Measurements from ENCODE around the gene IFNAR2.
"Not testable (repeated sequence)": the region's sequence is repeated elsewhere in the genome, so short reads cannot be mapped to it uniquely, and the experiment has no call there.

IFNAR2 gene

DNA sequence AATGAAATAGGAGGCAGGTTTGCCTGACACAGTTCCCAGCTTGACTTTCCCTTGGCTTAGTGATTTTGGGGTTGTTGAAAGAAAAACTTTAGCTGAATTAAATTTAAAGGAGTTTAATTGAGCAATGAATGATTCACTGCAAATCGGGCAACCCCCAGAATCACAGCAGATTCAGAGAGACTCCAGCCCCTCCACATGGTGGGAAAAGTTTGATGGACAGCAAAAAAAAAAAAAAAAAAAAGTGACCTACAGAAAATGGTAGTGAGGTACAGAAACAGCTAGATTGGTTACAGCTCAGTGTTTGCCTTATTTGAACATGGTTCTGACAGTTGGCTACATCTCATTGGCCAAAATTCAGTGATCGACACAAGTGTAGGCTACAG is 12.6 kb upstream of the IFNAR2 start:
- DNase-seq = no peak

- no peak for DNase-seq
Measured at GRCh38 chr21:33219300-33219699, 10.4 kb upstream of the IFNAR2 start.

GRCh38 chr21:33219954-33220353 is 9.8 kb upstream of the IFNAR2 start:
- DNase-seq = no peak

DNA sequence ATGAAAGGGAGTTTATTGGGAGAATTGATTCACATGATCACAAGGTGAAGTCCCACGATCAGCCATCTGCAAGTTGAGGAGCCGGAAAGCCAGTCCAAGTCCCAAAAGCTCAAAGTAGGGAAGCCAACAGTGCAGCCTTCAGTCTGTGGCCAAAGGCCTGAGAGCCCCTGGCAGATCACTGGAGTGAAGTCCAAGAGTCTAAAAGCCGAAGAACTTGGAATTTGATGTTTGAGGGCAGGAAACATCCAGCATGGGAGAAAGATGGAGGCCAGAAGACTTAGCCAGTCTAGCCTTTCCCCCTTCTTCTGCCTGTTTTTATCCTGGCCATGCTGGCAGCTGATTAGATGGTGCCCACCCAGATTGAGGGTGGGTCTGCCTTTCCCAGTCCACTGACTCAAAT is 4.4 kb upstream of the IFNAR2 start:
- not testable (repeated sequence) for DNase-seq

DNA sequence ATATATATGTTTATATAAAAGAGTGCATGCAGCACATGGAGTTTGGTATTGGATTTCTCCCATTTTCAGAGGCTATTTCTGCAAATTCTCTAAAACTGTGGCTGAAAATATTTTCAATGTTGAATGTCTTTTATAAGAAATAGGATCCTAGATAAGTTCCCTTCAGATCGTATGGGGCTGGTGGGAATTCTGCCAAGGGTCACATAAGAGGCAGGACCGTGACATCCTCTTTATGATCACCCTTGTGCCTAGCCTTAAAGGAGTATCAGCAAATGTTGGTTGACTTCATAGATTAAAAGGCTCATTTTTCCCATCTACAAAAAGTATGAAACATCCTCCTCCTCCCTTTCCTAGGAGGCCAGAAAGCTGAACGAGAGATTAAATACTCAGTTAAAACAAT is 1.3 kb upstream of the IFNAR2 start:
- no peak for DNase-seq

- peak; percentile 43 for DNase-seq
Measured at GRCh38 chr21:33229099-33229783, 497 bp upstream of the IFNAR2 start.

DNA sequence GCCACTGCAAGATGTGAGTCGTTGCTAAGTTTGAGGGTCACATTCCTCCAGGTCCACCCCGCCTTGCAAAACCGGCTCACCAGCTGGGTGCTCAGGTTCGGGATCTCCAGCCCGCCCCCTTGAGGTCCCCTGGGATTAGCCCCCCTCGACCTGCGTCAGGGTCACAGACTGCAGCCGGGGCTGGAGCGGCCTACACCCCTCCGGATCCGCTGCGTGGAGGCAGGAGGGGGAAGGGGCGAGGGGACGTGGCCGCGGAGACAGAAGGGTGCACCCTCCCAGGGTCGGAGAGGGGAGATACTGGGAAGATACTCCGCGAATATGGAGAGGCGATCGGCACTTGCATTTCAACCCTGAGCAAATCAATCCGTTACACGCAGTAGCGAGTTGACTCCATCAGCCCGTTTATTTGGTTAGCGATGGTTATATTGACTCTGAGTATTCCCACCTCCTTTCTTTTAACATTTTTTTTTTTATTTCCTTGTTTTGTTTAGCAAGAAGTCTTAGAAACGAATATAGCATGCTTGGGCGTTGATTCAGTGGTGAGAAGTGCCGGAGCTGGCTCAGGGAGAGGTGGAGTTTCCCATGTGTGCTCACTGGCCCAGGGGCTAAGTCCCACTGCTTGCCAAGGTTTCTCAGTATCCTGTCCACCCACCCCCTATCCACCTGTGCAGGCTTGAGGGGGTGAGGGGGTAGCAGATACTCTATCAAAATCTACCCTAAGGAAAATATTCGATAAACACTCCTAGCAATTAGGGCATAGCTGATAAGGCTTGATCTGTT is 997 bp downstream of the IFNAR2 start:
- no peak for DNase-seq

DNA sequence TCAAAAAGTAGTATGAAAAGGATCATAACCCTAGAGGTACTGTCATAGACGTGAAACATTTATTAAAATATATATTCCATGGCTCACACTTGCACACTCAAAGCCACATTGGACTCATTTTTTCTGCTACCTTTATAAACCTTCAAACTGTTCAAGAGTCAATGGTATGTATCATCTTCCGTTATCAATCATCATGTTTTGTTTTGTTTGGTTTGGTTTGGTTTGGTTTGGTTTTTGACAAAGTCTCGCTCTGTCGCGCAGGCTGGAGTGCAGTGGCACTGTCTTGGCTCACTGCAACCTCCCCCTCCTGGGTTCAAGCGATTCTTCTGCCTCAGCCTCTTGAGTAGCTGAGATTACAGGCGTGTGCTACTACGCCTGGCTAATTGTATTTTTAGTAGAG is 1.8 kb downstream of the IFNAR2 start:
- DNase-seq = no peak

GRCh38 chr21:33232291-33233034 is 2.7 kb downstream of the IFNAR2 start:
- no peak for DNase-seq

DNA sequence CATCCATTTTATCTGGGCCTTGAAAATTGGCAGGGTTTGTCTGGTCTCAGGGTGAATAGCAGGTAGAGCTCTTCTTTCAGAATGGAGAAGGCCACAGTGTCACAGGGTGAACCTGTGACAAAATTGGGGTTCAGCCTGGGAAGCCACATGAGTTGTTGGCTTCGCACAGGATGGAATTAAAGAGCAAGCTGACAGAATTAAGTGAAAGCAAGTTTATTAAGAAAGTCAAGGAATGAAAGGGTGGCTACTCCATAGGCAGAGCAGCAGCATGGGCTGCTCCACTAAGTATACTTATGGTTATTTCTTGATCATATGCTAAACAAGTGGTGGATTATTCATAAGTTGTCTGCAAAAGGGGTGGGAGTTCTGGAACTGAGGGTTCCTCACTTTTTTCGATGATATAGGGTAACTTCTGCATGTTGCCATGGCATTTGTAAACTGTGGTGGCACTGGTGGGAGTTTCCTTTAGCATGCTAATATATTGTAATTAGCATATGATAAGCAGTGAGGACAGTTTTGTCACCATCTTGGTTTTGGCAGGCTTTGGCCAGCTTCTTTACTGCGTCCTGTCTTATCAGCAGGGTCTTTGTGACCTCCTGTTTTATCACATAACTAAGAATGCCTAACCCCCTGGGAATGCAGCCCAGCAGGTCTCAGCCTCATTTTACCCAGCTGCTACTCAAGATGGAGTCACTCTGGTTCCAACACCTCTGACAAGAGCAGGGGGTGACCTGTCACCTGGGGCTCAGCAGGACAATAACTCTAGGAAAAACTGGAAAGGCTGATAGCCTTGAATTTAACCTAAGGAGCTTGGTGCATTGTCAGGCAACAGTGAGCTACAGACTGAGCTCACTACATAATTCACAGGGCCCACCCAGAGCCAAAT is 5.1 kb downstream of the IFNAR2 start:
- no peak for DNase-seq

- no peak for DNase-seq
Measured at GRCh38 chr21:33236013-33236686, 6.4 kb downstream of the IFNAR2 start.

- no peak for DNase-seq
Measured at GRCh38 chr21:33236766-33237165, 7.0 kb downstream of the IFNAR2 start.

- no peak for DNase-seq
Measured at GRCh38 chr21:33237486-33237885, 7.7 kb downstream of the IFNAR2 start.

DNA sequence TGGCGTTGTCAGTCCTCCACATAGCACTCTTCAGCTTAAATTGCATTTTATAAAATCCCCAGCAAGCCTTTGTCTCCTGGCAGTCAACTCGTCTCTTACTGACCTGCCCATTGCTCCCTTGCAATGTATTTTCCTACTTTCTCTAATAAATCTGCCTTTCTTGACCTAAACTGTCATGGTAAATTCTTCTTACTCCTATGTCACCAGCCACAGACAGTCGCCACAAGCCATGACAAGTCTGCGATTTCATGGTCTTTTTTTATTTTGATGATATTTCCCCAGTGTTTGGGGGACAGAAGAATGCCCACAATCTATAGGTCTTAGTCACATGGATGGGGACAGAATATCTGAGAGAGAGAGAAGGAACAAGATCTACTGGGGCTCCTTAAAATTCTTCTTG is 8.4 kb downstream of the IFNAR2 start:
- DNase-seq = no peak

- DNase-seq = no peak
Measured at GRCh38 chr21:33238565-33239255, 9.0 kb downstream of the IFNAR2 start.

DNA sequence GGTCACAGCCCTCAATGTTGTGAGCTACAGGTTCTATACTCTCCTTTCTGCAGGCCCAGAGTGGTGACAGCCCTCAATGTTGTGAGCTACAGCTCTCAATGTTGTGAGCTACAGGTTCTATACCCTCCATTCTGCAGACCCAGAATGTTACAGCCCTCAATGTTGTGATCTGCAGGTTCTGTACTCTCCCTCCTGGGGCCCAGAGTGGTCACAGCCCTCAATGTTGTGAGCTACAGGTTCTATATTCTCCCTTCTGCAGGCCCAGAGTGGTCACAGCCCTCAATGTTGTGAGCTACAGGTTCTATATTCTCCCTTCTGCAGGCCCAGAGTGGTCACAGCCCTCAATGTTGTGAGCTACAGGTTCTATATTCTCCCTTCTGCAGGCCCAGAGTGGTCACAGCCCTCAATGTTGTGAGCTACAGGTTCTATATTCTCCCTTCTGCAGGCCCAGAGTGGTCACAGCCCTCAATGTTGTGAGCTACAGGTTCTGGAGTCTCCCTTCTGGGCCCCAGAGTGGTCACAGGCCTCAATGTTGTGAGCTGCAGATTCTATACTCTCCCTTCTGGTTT is 9.9 kb downstream of the IFNAR2 start:
- not testable (repeated sequence) for DNase-seq

DNA sequence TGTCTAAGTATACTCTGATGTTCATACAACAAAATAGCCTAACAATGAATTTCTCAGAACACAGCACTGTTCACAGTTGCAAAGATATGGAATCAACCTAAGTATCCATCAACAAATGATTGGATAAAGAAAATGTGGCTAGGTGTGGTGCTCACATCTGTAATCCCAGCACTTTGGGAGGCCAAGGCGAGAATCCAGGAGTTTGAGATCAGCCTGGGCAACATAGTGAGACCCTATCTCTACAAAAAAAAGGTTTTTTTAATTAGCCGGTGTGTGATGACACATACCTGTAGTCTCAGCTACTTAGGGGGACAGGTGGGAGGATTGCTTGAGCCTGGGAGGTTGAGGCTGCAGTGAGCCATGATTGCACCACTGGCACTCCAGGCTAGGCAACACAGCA is 10.7 kb downstream of the IFNAR2 start:
- DNase-seq = no peak

DNA sequence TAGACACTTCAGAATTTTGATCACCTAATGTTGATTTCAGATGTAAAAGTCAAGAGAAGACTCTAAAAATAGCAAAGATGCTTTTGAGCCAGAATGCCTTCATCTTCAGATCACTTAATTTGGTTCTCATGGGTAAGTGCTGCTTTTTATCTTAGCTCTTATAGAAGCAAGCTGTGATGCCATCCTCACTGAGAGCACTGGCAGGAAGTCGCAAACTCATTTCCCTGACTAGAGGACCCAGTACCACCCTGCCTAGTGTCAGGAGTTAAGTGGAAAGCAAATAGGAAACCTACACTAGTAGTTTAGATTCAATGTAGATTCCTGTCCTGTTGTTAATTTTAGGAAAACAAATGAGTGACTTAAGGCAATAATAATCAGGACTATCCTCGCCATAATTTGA is 12.1 kb downstream of the IFNAR2 start:
- DNase-seq = no peak

GRCh38 chr21:33242846-33243245 is 13.1 kb downstream of the IFNAR2 start:
- not testable (repeated sequence) for DNase-seq

DNA sequence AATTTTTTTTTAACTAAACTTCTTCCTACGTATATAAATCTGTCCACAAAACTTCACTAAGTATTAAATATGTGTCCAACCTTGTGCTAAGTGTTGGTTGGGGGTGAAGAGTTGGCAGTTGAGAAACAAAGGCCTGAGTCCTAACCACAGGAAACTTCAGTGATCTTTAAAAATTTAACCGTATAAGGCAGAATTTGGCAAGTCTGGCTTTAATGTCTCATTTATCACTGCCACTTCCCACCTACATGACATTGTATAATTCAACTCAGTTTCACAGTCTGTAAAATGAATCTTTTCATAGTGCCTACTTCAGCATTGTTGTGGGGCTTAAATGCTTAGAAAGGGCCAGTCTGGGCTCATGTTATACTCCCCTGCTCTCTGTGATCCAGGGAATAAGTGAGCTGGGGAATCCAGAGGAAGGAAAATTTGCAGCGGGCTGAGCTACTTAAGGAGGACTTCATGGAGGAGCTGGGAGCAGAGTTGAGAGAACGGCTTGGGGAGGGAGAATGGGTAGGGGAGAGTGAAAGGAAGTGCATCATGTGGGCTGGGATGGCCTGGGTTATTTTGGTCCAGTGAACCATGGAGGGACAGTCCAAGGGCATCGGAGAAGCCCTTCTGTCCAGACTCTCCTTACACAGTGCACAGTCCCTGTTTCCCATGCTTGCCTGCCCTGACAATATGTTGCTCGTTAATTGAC is 14.5 kb downstream of the IFNAR2 start:
- DNase-seq = no peak

DNA sequence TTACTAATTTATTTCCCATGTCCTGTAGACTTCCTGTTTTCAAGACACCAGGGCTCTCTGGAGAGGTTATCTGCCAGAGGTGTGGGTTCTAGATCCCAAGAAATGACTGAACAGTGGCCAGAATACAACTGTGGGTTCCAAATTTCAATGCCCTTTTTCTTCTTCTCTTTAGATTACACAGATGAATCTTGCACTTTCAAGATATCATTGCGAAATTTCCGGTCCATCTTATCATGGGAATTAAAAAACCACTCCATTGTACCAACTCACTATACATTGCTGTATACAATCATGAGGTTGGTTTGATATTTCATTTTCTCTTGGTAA is 15.0 kb downstream of the IFNAR2 start:
- no peak for DNase-seq
